Measurements from ENCODE around the gene ZBTB4.
"Not testable (repeated sequence)": the region's sequence is repeated elsewhere in the genome, so short reads cannot be mapped to it uniquely, and the experiment has no call there.

The ZBTB4 gene

GRCh38 chr17:7490144-7490543 is 10.7 kb upstream of the ZBTB4 start:
- DNase-seq, result no peak

- no peak for DNase-seq
Observed at GRCh38 chr17:7486181-7486580, 6.8 kb upstream of the ZBTB4 start.

GRCh38 chr17:7484919-7485377 is 5.5 kb upstream of the ZBTB4 start:
- no peak for DNase-seq

- DNase-seq, result peak; percentile 90
Observed at GRCh38 chr17:7484067-7484918, 4.9 kb upstream of the ZBTB4 start, which contains the start of gene POLR2A. TSS of gene POLR2A (plus strand) at chr17:7484366.

GRCh38 chr17:7483255-7484066 is 4.0 kb upstream of the ZBTB4 start:
- peak; percentile 91 for DNase-seq

GRCh38 chr17:7482742-7483088 is 3.3 kb upstream of the ZBTB4 start:
- DNase-seq, result not testable (repeated sequence)

- DNase-seq, result not testable (repeated sequence)
Observed at GRCh38 chr17:7481842-7482741, 2.7 kb upstream of the ZBTB4 start.

GRCh38 chr17:7481275-7481674 is 1.8 kb upstream of the ZBTB4 start, which contains the start of gene SLC35G6:
TSS of gene SLC35G6 (plus strand) at chr17:7481446. CDS start at chr17:7481517, 71 bp downstream.
- DNase-seq, result not testable (repeated sequence)

GRCh38 chr17:7480089-7480384 is 606 bp upstream of the ZBTB4 start:
- no peak for DNase-seq

- no peak for DNase-seq
Observed at GRCh38 chr17:7478276-7479212, 887 bp downstream of the ZBTB4 start.

GRCh38 chr17:7477392-7478275 is 1.8 kb downstream of the ZBTB4 start:
- no peak for DNase-seq

- DNase-seq, result no peak
Observed at GRCh38 chr17:7476951-7477350, 2.5 kb downstream of the ZBTB4 start.

GRCh38 chr17:7476494-7476893 is 2.9 kb downstream of the ZBTB4 start:
- no peak for DNase-seq

GRCh38 chr17:7475764-7476422 is 3.5 kb downstream of the ZBTB4 start:
- no peak for DNase-seq

GRCh38 chr17:7474767-7475166 is 4.7 kb downstream of the ZBTB4 start:
- DNase-seq, result not testable (repeated sequence)

- DNase-seq, result no peak
Observed at GRCh38 chr17:7471729-7472128, 7.7 kb downstream of the ZBTB4 start.

- DNase-seq, result not testable (repeated sequence)
Observed at GRCh38 chr17:7470457-7470973, 8.9 kb downstream of the ZBTB4 start.

GRCh38 chr17:7469843-7470242 is 9.6 kb downstream of the ZBTB4 start:
- not testable (repeated sequence) for DNase-seq

- DNase-seq, result no peak
Observed at GRCh38 chr17:7468804-7469389, 10.5 kb downstream of the ZBTB4 start.
